Lower lobe of right lung (tissue), 2 donors: ENCODE results near the gene REV1. TPM values are rescaled to one million over a fixed set of nuclear protein-coding genes. Genes with fewer than 3 reads are reported as not detected.

ENCODE experiments used
- ATAC-seq, 2 donors: fragments of 200-7000 bp; cut with Tn5 transposase; one replicate each; pipeline ENCODE4 v1.9.1; 2020 to 2022; ENCODE audit warnings: mild to moderate bottlenecking in 2 of 2, moderate library complexity in 2 of 2
- DNase-seq: peaks from one replicate; pipeline ENCODE4 v3.0.0-alpha.2; 2020
- H3K27ac ChIP-seq: fragments of 200-600 bp; one replicate; pipeline ENCODE4 v1.8.0; 2022
- H3K27me3 ChIP-seq: fragments of 200-600 bp; one replicate; pipeline ENCODE4 v1.8.0; 2022; ENCODE audit warnings: low read depth
- H3K36me3 ChIP-seq: fragments of 200-600 bp; one replicate; pipeline ENCODE4 v1.8.0; 2022; ENCODE audit warnings: mild to moderate bottlenecking
- H3K4me1 ChIP-seq: fragments of 200-600 bp; one replicate; pipeline ENCODE4 v1.8.0; 2022
- H3K4me3 ChIP-seq: fragments of 200-600 bp; one replicate; pipeline ENCODE4 v1.8.0; 2022; ENCODE audit warnings: mild to moderate bottlenecking
- H3K9me3 ChIP-seq: fragments of 200-600 bp; one replicate; pipeline ENCODE4 v1.8.0; 2022
- intact Hi-C: fragments of 100-400 bp; cut with DNase I; formaldehyde crosslinking; loops from one replicate; pipeline ENCODE4 v1.11.0; 2022
- total RNA-seq: library from RNA; stranded (reverse); fragmentation: NEBNext Ultra II Directional; extraction: Animal tissue kit (Norgen Biotek cat#: 25700); gene quantifications from one replicate; pipeline ENCODE4 v1.2.1, GENCODE V29; 2021
- TF ChIP-seq, protein P1 (sequence below): fragments of 200-600 bp; IDR thresholded peaks from one replicate; pipeline ENCODE4 v1.8.0; 2022; ENCODE audit warnings: antibody characterized with exemption, mild to moderate bottlenecking
- donor health status: DM: no; HTN: yes; CAD: no; lungs with severe emphysema.

REV1 gene
- total RNA-seq, 1 donor from 2014 or later, result 50.7 TPM

DNA sequence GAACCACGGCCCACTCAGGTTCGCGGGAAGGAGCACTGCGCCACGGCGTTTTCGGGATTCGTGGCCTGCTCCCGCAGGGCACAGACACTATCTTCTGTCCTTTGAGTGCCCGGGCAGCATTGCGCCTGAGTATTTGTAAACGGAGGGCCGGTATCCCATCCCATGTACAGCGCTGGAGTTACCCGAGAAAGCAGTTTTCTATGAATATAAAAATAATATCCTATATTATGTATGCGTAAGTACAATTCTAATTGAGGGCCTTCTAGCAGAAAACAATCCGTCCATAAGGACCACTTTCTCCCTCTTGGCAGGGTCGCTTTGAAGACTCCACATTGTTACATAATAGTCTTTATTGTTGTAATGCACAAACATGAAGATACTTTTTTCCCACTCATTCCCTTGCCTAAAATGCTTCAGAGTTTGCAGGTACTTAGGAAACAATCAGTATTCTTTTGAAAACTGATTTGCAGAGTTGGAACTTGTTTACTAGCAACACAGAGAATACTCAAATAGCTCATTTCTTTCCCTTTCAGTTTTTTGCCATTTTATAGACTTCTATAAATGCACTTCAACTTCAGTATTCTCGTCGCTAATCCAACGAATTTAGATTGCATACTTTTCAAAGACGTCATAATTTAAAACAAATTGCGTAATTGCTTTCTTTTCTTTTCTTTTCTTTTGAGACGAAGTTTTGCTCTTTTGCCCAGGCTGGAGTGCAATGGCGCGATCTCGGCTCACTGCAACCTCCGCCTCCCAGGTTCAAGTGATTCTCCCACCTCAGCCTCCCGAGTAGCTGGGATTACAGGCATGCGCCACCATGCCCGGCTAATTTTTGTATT is 1.0 kb upstream of the REV1 start:
- intact Hi-C loops, result no loop called here
- ATAC-seq (no peak), DNase-seq (no peak)
- TF ChIP-seq, protein P1, sequence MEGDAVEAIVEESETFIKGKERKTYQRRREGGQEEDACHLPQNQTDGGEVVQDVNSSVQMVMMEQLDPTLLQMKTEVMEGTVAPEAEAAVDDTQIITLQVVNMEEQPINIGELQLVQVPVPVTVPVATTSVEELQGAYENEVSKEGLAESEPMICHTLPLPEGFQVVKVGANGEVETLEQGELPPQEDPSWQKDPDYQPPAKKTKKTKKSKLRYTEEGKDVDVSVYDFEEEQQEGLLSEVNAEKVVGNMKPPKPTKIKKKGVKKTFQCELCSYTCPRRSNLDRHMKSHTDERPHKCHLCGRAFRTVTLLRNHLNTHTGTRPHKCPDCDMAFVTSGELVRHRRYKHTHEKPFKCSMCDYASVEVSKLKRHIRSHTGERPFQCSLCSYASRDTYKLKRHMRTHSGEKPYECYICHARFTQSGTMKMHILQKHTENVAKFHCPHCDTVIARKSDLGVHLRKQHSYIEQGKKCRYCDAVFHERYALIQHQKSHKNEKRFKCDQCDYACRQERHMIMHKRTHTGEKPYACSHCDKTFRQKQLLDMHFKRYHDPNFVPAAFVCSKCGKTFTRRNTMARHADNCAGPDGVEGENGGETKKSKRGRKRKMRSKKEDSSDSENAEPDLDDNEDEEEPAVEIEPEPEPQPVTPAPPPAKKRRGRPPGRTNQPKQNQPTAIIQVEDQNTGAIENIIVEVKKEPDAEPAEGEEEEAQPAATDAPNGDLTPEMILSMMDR, result no peak
- peak overlapping the region; percentile 95 for H3K27ac ChIP-seq
- no peaks in the 10 kb centered on the region for H3K36me3 ChIP-seq
- peaks cover 28% of the 10 kb centered on the region for H3K4me1 ChIP-seq
- no peaks in the 10 kb centered on the region for H3K9me3 ChIP-seq
- H3K27me3 ChIP-seq, result no peaks in the 10 kb centered on the region
- H3K4me3 ChIP-seq, result peak overlapping the region; percentile 87

DNA sequence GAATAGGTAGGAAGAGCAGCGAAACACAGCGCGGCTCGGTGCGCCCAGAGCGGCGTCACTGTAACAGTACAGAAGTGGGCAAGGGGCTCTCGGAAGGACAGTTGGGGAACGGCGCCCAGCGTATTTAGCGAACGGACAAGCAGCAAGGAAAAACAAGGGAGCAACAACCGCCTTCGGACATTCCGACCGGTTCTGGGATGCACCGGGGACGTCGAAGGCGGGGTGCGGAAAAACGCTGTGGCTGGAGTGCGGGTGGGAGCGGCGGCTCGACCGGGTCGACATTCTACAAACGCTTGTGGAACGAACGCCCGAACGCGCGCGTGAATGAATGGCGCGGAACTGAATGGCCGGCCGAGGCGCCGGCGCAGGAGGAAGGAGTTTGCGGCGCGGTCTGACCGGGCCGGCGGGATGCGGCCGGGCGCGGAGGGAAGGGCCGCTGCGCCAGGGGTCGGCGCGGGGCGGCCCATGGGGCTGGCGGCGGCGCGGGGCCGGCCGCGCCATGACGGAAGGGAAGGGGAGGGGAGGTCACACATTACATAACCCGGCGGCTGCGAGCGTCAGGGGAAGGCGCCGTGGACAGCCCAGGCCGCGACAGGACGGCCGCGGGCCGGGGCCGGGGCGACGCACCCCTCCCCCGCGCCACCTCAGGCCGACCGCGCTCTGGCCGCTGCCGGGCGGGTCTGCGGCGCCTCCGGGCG is 605 bp downstream of the REV1 start:
- ATAC-seq (peak; percentile 69 to 74), DNase-seq (peak; percentile 84)
- intact Hi-C loops, result no loop called here
- Histone ChIP-seq H3K9me3 (no peaks in the 10 kb centered on the region), H3K4me3 (peak overlapping the region; percentile 87), H3K4me1 (peaks cover 40% of the 10 kb centered on the region), H3K36me3 (no peaks in the 10 kb centered on the region), H3K27me3 (no peaks in the 10 kb centered on the region), H3K27ac (peak overlapping the region; percentile 95)
- TF ChIP-seq, protein P1, result no peak

DNA sequence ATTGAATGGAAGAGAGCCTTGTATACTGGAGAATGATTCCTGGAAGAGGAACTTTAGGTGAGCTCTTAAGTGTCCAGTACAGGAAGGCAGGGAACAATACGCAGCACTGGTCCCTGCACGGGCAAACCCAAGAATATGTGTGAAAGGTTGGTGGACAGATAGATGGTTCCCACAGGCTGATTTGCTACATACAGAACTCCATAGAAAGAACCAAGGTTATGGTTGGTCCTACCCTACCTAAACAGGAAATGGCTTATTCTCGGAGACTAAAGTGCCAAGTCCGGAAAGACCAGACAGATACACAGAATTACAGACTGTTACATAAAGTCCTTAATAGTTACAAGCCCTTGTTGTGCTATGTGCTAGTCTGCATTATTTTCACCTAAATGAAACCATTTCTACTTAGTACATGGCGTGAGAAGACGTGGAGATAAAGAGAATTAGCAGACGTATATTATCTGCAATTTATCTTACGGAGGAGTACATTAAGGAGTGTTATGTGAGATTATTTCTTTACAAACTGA is 1.2 kb downstream of the REV1 start:
- Histone ChIP-seq H3K4me3 (peak overlapping the region; percentile 87), H3K9me3 (no peaks in the 10 kb centered on the region), H3K36me3 (no peaks in the 10 kb centered on the region), H3K4me1 (peaks cover 40% of the 10 kb centered on the region), H3K27me3 (no peaks in the 10 kb centered on the region), H3K27ac (peak overlapping the region; percentile 95)
- ATAC-seq, result peak in 1 of 2 donors; percentile 1
- intact Hi-C loops, result no loop called here
- TF ChIP-seq, protein P1, result no peak
- DNase-seq, result no peak

DNA sequence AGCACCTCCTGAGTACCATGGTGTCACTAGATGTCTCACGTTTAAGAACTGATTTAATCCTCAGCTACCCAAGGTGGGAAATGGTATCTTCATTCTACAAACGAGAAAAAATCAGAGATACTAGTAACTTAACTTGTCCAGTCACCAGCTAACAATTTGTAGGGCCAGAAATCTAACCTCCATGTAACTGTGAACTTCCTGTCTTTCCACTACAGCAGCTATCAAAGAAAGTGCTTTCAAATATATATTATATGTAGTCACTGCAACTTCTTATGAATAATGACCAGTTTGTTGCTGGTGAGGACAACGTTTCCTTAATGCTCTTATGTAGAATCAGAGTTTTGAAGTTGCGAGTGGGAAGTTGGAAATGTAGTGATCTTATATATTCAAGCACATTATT is 1.9 kb downstream of the REV1 start:
- no peaks in the 10 kb centered on the region for H3K9me3 ChIP-seq
- peak overlapping the region; percentile 95 for H3K27ac ChIP-seq
- H3K4me1 ChIP-seq, result peaks cover 40% of the 10 kb centered on the region
- peak overlapping the region; percentile 87 for H3K4me3 ChIP-seq
- no peaks in the 10 kb centered on the region for H3K36me3 ChIP-seq
- H3K27me3 ChIP-seq, result no peaks in the 10 kb centered on the region
- TF ChIP-seq, protein P1, result no peak
- DNase-seq (no peak), ATAC-seq (no peak)
- intact Hi-C loops, result no loop called here

DNA sequence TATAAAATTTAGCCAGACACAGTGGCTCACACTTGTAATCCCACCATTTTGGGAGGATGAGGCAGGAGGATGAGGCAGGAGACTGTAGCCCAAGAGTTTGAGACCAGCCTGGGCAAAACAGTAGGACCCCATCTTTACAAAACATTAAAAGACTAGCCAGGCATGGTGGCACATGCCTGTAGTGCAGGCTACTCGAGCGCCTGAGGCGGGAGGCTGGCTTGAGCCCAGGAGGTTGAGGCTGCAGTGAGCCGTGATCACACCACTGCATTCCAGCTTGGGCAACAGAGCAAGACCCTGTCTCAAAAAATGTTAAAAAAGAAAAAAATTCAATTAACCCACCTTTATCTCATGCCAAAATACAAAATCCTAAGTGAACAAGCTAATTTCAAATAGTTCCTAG is 4.0 kb downstream of the REV1 start:
- DNase-seq (no peak), ATAC-seq (no peak)
- Histone ChIP-seq H3K27me3 (no peaks in the 10 kb centered on the region), H3K4me1 (peaks cover 46% of the 10 kb centered on the region), H3K4me3 (no peak overlapping the region), H3K36me3 (no peaks in the 10 kb centered on the region), H3K27ac (no peak overlapping the region), H3K9me3 (no peaks in the 10 kb centered on the region)
- intact Hi-C loops, result no loop called here
- TF ChIP-seq, protein P1, result no peak
